ENCODE measurements around the gene ZNF70.

The ZNF70 gene

DNA sequence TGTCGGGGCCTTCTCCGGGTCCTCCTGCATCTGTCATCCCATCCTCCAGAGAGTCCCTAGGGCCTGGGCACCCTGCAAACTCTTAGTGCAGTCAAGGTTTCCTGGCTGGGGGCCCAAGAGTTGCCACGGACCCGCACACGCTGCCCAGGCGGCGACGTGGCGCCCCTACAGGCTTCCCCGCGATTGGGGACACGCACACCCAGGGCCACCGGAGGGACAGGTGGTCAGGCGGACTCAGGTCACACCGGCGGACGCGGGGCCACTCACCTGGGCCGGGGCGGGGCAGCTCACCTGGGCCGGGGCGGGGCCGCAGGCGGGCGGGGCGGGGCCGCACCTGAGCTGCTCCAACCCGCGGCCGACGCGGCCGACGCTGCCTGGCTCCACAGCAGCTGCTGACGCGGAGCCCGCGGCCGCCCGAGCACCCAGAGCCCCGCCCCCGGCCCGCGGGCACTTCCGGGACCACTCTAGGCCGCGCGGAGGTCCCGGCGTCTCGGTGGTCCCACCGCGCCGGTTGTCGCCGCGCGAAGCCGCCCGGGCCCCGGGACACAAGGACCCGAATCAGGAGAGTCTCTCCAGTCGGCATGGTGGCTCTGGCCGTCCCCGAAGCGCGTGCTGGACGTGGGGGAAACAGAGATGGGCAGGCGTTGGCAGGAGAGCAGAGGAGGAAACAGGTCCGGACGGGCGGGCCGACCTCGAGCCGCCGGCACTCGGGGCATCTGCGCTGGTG is at the start of gene ZNF70:
Gene ZNF70 (minus strand): TSS at position 399 of the 727 bp plus-strand sequence. CDS start 5,972 bp downstream, outside the sequence.
- peak; percentile 97 for DNase-seq (ENCODE audit: low spot score)

- DNase-seq (ENCODE audit: low spot score) = no peak
These were observed 45.5 kb upstream of the ZNF70 start for GRCh38 chr22:23796461-23796860.

- no peak for DNase-seq (ENCODE audit: low spot score)
These were observed 42.4 kb upstream of the ZNF70 start for GRCh38 chr22:23793326-23793725.

DNA sequence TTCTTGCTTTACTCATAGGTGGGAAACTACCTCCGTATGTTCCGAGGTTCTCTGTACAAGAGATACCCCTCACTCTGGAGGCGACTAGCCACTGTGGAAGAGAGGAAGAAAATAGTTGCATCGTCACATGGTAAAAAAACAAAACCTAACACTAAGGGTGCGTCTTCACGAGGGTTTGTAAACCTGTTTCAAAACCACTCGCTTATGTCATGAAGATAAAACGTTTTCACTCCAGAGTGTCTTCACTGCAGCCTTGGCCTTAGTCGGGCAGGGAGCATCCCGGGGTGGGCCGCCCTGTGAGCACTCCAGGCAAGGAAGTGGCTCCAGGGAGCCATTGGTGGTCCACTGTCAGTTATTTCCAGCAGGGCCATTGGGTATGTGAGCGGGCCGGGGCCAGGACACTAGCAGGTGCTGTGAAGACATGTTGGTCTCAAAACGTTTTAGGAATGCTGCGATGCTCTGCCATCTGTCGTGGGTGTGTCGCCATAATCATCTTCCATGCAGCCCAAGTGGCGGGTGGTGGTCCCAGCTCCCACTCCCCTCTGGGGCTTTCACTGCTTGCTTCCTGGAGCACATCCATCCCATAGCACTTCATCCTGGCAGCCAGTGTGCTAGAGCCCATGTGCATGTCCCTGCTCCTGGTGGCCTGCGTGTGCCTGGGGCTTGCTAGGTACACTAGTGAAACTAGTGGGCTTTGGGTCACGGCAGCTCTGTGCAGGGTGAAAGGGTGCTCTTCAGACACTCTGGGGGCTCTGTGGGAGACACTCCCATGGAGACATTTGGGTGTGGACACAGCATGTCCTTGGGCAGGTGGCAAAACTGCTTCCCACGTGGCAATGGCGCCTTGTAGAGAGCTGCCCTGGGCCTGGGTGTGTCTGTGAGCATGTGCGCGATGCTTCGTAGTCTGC is 41.1 kb upstream of the ZNF70 start:
- DNase-seq (ENCODE audit: low spot score) = no peak

DNA sequence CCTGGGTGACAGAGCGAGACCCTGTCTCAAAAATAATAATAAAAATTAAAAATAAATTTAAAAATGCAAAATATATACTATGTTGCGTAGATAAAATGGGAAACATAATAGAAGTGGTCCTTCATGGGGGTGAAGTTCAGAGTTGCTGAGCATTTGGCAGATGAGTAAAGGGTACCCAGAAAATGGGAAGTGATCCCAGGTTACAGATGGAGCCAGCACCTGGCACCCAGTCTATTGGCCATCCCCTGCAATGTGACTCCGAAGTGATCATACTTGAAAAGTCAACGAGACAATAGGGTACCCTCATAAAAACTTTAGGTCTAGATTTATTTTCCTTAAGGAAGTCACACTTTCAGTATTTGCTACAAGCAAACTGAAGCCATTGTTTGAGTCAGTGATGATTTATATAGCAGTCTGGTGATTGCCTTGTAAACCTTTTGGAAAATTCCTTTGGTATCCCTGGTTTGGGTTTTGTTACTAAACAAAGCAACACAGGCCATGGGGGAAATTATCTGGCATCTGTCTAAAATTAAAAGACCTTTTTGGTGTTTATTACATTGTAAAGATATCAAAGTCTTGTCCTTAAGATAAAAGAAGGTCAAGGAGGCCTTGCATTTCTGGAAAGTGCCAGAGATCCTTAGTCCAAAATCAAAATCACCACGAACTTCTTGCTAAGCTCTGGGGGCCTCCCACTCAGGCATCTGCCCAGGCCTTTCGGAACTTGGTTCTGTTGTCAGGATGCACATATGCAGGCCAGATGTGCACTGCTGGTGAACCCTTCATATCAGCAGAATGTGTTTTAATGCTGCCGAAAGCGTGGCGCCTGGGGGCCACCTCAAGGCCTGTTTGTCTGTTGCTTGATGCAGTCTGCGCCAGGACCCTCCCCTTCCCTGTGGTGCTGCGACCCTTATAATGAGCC is 40.2 kb upstream of the ZNF70 start:
- DNase-seq (ENCODE audit: low spot score) = no peak

- DNase-seq (ENCODE audit: low spot score) = no peak
These were observed 38.7 kb upstream of the ZNF70 start for GRCh38 chr22:23789638-23790037.

DNA sequence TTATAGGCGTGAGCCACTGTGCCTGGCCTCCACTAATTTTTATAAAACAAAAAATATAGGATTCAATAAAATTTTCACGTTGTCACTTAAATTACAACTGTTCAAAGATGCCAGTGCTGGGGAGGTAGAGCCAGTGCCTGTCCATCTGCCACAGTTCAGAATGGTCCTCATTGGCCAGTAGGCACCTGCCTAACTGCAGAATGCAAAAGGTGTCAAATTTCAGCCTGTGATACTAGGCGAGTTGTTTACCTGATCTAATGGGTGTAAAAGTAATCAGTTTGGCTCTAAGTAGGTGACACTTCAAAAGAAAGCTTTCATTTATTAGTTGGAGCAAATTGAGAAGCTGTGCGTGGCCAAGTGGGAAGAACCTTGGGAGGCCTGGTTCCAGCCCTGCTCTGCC is 38.2 kb upstream of the ZNF70 start:
- DNase-seq (ENCODE audit: low spot score) = no peak

DNA sequence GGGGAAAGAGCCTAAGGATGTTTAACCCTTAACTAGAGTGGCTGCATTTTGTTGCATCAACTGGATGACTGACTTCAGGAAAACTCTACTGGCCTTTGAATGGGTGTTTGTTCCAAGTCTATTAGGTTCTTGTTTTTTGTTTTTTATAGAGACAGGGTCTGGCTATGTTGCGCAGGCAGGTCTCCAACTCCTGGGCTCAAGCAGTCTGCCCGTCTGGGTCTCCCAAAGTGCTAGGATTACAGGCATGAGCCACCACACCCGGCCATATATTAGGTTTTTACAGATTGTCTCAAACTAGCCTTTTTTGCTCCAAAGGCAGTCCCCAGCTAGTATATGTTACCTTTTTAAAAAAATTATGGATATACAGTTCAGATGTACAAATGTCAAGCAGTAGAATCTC is 37.0 kb upstream of the ZNF70 start:
- DNase-seq (ENCODE audit: low spot score) = no peak

GRCh38 chr22:23787600-23787896 is 36.6 kb upstream of the ZNF70 start:
- no peak for DNase-seq (ENCODE audit: low spot score)

GRCh38 chr22:23786752-23787599 is 36.1 kb upstream of the ZNF70 start, which contains the start of gene SMARCB1:
Gene SMARCB1 (plus strand): TSS chr22:23786966. CDS start chr22:23787170, 204 bp downstream.
- peak; percentile 98 for DNase-seq (ENCODE audit: low spot score)

DNA sequence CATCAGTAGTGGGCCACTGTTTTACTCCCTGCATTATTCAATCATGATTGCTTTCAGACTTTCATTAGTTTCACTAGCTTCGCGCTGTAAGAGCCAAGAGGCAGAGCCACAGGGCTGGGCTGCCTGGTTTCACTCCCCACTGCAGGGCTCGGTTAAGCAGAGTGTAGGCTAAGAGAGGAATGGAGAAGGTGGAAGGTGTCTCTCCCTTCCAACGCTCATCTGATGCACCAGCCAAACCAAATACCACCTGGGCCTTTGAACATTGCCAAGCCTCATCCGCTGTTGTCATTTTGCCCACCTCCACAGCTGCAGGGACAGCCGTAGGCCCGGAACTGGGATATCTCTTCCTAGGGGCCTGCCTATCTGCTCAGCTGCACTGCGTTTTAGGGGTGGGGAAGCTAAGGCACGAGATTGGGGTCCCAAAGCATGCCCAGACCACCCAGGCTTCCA is 35.4 kb upstream of the ZNF70 start:
- no peak for DNase-seq (ENCODE audit: low spot score)

GRCh38 chr22:23784215-23784732 is 33.4 kb upstream of the ZNF70 start:
- DNase-seq (ENCODE audit: low spot score) = no peak

DNA sequence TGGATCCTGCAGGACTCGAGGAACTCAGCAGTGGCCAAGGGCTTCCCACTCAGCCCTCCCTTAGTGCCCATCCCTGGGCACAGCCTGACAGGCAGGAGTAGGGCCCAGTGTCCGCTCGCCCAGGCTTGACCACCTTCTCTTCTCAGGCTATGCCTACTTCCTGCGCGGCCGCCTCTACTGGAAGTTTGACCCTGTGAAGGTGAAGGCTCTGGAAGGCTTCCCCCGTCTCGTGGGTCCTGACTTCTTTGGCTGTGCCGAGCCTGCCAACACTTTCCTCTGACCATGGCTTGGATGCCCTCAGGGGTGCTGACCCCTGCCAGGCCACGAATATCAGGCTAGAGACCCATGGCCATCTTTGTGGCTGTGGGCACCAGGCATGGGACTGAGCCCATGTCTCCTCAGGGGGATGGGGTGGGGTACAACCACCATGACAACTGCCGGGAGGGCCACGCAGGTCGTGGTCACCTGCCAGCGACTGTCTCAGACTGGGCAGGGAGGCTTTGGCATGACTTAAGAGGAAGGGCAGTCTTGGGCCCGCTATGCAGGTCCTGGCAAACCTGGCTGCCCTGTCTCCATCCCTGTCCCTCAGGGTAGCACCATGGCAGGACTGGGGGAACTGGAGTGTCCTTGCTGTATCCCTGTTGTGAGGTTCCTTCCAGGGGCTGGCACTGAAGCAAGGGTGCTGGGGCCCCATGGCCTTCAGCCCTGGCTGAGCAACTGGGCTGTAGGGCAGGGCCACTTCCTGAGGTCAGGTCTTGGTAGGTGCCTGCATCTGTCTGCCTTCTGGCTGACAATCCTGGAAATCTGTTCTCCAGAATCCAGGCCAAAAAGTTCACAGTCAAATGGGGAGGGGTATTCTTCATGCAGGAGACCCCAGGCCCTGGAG is 32.6 kb upstream of the ZNF70 start:
- DNase-seq (ENCODE audit: low spot score) = no peak

DNA sequence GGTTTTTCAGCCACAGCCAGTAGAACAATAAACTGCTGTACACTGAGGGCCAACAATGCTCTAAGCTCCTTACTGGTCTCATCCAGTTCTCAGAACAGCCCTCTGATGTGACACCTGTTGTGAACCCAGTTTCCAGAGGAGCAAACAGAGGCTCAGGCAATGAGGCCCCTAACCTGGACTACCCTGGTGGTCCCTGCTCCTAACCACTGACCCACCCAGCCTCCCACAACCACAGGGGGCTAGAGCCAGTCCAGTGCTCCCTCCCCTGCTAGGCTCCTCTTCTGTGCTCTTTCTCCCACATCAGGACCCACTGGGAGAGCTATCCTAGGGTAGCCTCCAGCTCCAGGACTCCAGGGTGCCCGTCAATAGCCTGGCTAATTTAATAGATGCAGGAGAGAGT is 31.8 kb upstream of the ZNF70 start:
- DNase-seq (ENCODE audit: low spot score) = no peak

DNA sequence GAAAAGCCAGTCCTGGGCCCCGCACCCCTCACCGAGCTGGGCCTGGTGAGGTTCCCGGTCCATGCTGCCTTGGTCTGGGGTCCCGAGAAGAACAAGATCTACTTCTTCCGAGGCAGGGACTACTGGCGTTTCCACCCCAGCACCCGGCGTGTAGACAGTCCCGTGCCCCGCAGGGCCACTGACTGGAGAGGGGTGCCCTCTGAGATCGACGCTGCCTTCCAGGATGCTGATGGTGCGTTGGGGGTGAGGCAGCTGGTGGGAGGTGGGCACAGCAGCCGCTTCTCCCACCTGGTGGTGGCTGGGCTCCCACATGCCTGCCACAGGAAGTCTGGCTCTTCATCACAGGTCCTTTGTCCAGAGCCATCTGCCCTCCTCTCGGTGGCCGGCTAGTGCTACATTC is 31.3 kb upstream of the ZNF70 start:
- no peak for DNase-seq (ENCODE audit: low spot score)

GRCh38 chr22:23781511-23782183 is 30.7 kb upstream of the ZNF70 start:
- no peak for DNase-seq (ENCODE audit: low spot score)

DNA sequence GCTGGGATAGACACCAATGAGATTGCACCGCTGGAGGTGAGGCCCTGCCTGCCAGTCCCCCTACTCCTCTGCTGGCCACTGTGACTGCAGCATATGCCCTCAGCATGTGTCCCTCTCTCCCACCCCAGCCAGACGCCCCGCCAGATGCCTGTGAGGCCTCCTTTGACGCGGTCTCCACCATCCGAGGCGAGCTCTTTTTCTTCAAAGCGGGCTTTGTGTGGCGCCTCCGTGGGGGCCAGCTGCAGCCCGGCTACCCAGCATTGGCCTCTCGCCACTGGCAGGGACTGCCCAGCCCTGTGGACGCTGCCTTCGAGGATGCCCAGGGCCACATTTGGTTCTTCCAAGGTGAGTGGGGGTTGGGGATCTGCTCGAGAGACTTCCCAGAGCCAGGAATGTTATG is 30.2 kb upstream of the ZNF70 start:
- no peak for DNase-seq (ENCODE audit: low spot score)

DNA sequence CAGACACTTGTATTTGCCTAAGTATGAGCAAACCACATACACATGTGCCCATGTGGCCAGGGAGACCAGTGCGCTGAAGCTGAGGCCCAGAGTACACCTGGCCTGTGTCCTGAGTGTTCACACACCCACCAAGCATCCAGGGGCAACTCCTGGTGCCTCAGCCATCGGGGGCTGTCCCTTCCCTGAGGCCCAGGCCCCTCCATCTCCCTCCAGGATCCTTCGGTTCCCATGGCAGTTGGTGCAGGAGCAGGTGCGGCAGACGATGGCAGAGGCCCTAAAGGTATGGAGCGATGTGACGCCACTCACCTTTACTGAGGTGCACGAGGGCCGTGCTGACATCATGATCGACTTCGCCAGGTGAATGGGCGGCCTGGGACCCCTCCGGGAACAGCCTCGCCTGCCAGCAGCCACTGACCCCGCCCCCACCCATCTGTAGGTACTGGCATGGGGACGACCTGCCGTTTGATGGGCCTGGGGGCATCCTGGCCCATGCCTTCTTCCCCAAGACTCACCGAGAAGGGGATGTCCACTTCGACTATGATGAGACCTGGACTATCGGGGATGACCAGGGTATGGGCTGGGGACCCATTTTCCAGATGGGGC is 29.3 kb upstream of the ZNF70 start:
- no peak for DNase-seq (ENCODE audit: low spot score)

GRCh38 chr22:23779731-23780130 is 28.8 kb upstream of the ZNF70 start:
- DNase-seq (ENCODE audit: low spot score) = no peak

Measured in D341Med (cell line).